Spleen (tissue), 11 donors: ENCODE measurements around the gene IGLL5. TPM values are rescaled to one million over a fixed set of nuclear protein-coding genes. Genes with fewer than 3 reads are reported as not detected.

Experiments
- DNase-seq: peaks from one replicate; pipeline ENCODE4 v3.0.0-alpha.2; 2020
- H3K27ac ChIP-seq, 8 donors: fragments of 200-600 bp; sonication (generic) in 7 of 8; 1 replicate in 4 of 8; 2 replicates in 4 of 8; pipeline versions ENCODE4 v1.5.0 to v1.8.0; 2016 to 2021; ENCODE audit warnings: inconsistent platforms in 4 of 8, mild to moderate bottlenecking in 4 of 8, moderate library complexity in 1 of 8
- H3K27me3 ChIP-seq, 7 donors: fragments of 200-600 bp; sonication (generic) in 6 of 7; replicated peaks in 1 of 7; 1 replicate in 4 of 7; 2 replicates in 3 of 7; pipeline versions ENCODE4 v1.5.0 to v1.8.0; 2016 to 2021; ENCODE audit warnings: inconsistent platforms in 3 of 7, mild to moderate bottlenecking in 1 of 7
- H3K36me3 ChIP-seq, 6 donors: fragments of 200-600 bp; sonication (generic) in 5 of 6; 1 replicate in 4 of 6; 2 replicates in 2 of 6; pipeline versions ENCODE4 v1.5.0 to v1.8.0; 2016 to 2021; ENCODE audit warnings: inconsistent platforms in 2 of 6
- H3K4me1 ChIP-seq, 6 donors: fragments of 200-600 bp; sonication (generic) in 5 of 6; 1 replicate in 3 of 6; 2 replicates in 3 of 6; pipeline versions ENCODE4 v1.5.0 to v1.8.0; 2016 to 2021; ENCODE audit warnings: inconsistent platforms in 3 of 6
- H3K4me3 ChIP-seq, 8 donors: fragments of 200-600 bp; sonication (generic) in 7 of 8; 1 replicate in 4 of 8; 2 replicates in 4 of 8; pipeline versions ENCODE4 v1.5.0 to v1.8.0; 2016 to 2021; ENCODE audit warnings: inconsistent platforms in 4 of 8, mild to moderate bottlenecking in 4 of 8, moderate library complexity in 2 of 8
- H3K9me3 ChIP-seq, 8 donors: fragments of 200-600 bp; sonication (generic) in 7 of 8; 1 replicate in 4 of 8; 2 replicates in 4 of 8; pipeline versions ENCODE4 v1.5.0 to v1.8.0; 2016 to 2021; ENCODE audit warnings: inconsistent platforms in 4 of 8
- CTCF ChIP-seq, 11 experiments: fragments of 200-600 bp in 7 of 11; fragments of 450-650 bp in 4 of 11; sonication (generic) in 4 of 11; IDR thresholded peaks in 8 of 11; conservative IDR thresholded peaks in 3 of 11; 1 replicate in 7 of 11; 2 replicates in 4 of 11; pipeline versions ENCODE4 v1.4.0 to v1.8.0; 2016 to 2021; ENCODE audit warnings: antibody characterized with exemption in 11 of 11, inconsistent platforms in 4 of 11, mild to moderate bottlenecking in 1 of 11
- POLR2A ChIP-seq, 3 donors: fragments of 450-650 bp; IDR thresholded peaks; one replicate each; pipeline ENCODE4 v1.5.1; 2017; ENCODE audit warnings: antibody characterized with exemption in 3 of 3, mild to moderate bottlenecking in 1 of 3
- POLR2AphosphoS5 ChIP-seq, 3 donors: sonication (generic); formaldehyde crosslinking; IDR thresholded peaks; one replicate each; pipeline ENCODE4 v1.5.1; 2017; ENCODE audit warnings: antibody characterized with exemption in 3 of 3
- WGBS, 5 donors: extraction: QIAGEN DNeasy Blood & Tissue Kit in 3 of 5; methylation state at CpG; one replicate each; pipeline versions ENCODE4 v1.1.5 to v1.1.7; 2013 to 2018; 5-methylcytosine and 5-hydroxymethylcytosine counted together
- intact Hi-C: fragments of 100-400 bp; cut with DNase I; formaldehyde crosslinking; loops from one replicate; pipeline ENCODE4 v1.15.0; 2023; ENCODE audit warnings: low total_unique reads
- polyA plus RNA-seq, 3 donors: library from polyadenylated mRNA; stranded (reverse); fragments of 200-250 nt; gene quantifications; one replicate each; pipeline ENCODE4 v1.2.1, GENCODE V29; 2013
- total RNA-seq, 7 donors: library from RNA; depleted of rRNA in 3 of 7; stranded (reverse); fragments of >200 nt in 3 of 7; fragmentation: NEBNext Ultra II Directional in 4 of 7; extraction: Animal tissue kit (Norgen Biotek cat#: 25700) in 4 of 7; gene quantifications; one replicate each; pipeline versions ENCODE4 v1.1.0 to v1.2.1, GENCODE V29; 2016 to 2021
- donor health status: healthy with polysubstance abuse.
- donor health status: DM: no; HTN: no; CAD: no; lungs with moderate emphysema.
- donor health status: DM: no; HTN: no; CAD: no.
- donor health status: Bipolar disorder and iron deficiency.
- donor health status: healthy.
- donor health status: DM: no; HTN: no; CAD: no.
- donor health status: DM: yes; HTN: yes; CAD: no.

The IGLL5 gene
- total and polyA plus RNA-seq, 10 donors = 55.9 to 720 (median 127) TPM

GRCh38 chr22:22893077-22893805 is 5.6 kb downstream of the IGLL5 start:
- Histone ChIP-seq H3K36me3 (no peaks in the 10 kb centered on the region), H3K9me3 (no peaks in the 10 kb centered on the region), H3K4me1 (peaks cover 0 to 36% (median 0%) of the 10 kb centered on the region in 6 donors), H3K27me3 (peaks cover 0 to 30% (median 0%) of the 10 kb centered on the region in 7 donors), H3K27ac (peak overlapping the region in 3 of 8 donors; percentile 26 to 75 (median 46)), H3K4me3 (peak overlapping the region in 4 of 8 donors; percentile 9 to 66 (median 30))
- intact Hi-C loops = no loop called here
- peak; percentile 71 for DNase-seq
- TF ChIP-seq POLR2AphosphoS5 (IDR thresholded peaks at IDR 0.05) (no peak), POLR2A (IDR thresholded peaks at IDR 0.05) (no peak), CTCF (IDR thresholded peaks at IDR 0.05 in 8 of 11, conservative IDR thresholded peaks at IDR 0.05 in 3 of 11) (no peak)
- 66 to 85% (median 75%) methylated on average over 9 to 10 of the region's 10 CpGs for WGBS, 5 donors

GRCh38 chr22:22893891-22894739 is 6.5 kb downstream of the IGLL5 start:
- peak; percentile 63 for DNase-seq
- Histone ChIP-seq H3K36me3 (no peaks in the 10 kb centered on the region), H3K4me3 (peak overlapping the region in 5 of 8 donors; percentile 6 to 66 (median 14)), H3K4me1 (peaks cover 0 to 43% (median 0%) of the 10 kb centered on the region in 6 donors), H3K27ac (peak overlapping the region in 3 of 8 donors; percentile 26 to 75 (median 46)), H3K9me3 (no peaks in the 10 kb centered on the region), H3K27me3 (peaks cover 0 to 22% (median 0%) of the 10 kb centered on the region in 7 donors)
- intact Hi-C loops = no loop called here
- WGBS, 5 donors = 64 to 77% (median 69%) methylated on average over 7 to 9 of the region's 9 CpGs
- TF ChIP-seq CTCF (IDR thresholded peaks at IDR 0.05 in 8 of 11, conservative IDR thresholded peaks at IDR 0.05 in 3 of 11) (no peak), POLR2AphosphoS5 (IDR thresholded peaks at IDR 0.05) (peak in 2 of 3 donors; percentile 14 to 15)

- Histone ChIP-seq H3K36me3 (no peaks in the 10 kb centered on the region), H3K27me3 (peaks cover 0 to 22% (median 0%) of the 10 kb centered on the region in 7 donors), H3K27ac (peak overlapping the region in 4 of 8 donors; percentile 18 to 75 (median 26)), H3K4me3 (peak overlapping the region in 4 of 8 donors; percentile 6 to 66 (median 30)), H3K4me1 (peaks cover 0 to 43% (median 0%) of the 10 kb centered on the region in 6 donors), H3K9me3 (no peaks in the 10 kb centered on the region)
- peak; percentile 64 for DNase-seq
- WGBS, 5 donors = 65 to 75% (median 71%) methylated on average over 9 to 17 of the region's 17 CpGs
- no peak for TF ChIP-seq POLR2A (IDR thresholded peaks at IDR 0.05)
- peak in 1 of 3 donors; percentile 43 for TF ChIP-seq POLR2AphosphoS5 (IDR thresholded peaks at IDR 0.05)
- intact Hi-C loops = no loop called here
These were observed 7.4 kb downstream of the IGLL5 start for GRCh38 chr22:22894740-22895731.
